Measurements from ENCODE around the gene BCKDK.

Gene BCKDK

DNA sequence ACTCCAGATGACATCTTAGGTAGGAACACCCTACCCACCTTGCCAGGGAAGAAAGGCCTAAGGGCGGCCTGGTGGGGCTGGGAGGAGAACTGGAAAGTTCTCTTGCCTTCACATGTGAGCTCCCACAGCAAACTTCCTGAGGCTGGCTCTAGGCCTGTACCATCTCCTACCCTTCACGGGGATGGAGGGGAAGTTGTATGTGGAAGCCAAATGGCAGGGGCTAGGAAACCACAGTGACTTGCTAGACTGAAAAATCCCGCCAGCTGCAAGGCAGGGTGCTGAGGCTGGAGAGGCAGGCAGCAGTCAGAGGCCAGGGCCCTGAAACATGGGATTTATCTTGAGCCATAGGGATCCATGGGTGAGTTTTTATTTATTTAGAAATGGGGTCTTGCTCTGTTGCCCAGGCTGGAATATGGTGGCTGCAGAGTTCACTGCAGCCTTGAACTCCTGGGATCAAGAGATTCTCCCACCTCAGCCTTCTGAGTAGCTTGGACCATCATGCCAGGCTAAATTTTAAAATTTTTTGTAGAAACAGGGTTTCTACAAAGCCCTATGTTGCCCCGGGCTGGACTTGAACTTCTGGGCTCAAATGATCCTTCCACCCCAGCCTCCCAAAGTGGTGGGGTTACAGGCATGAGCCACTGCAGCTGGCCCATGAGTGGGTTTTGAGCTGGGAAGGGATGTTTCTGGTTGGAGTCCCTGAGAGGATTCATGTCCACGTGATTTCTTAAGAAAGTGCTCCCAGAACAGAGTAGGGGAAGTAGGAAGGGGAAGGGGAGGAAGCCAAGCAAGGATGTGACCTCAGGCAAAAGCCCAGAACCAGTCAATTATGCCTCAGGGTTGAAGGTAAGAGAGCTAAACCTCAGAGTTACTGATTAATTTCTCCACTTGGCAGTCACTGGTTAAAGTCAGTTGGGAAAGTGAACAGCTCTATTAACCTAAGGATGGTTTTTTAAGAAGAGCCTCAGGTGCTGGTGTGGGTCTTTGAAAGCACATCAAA, 5.2 kb downstream of the BCKDK start:
- Histone ChIP-seq H3K36me3 (peaks cover 34% of the 10 kb centered on the region), H3K4me1 (no peaks in the 10 kb centered on the region)
- DNase-seq, result no peak

DNA sequence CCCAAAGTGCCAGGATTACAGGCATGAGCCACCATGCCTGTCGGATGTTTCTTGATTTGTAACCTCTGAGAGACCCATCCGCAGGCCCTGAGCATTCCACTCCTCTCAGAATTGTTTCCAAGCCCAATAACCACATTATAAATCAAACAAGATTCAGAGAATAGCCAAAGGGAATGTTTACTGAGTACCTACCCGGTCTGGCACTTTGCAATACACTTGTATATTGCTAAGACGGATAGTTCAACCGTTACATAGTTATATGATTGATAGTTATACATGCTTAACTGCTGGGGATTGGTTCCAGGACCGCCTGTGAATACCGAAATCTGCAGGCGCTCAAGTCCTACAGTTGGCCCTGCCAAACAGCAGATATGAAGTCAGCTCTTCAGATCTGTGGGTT, 6.3 kb downstream of the BCKDK start:
- no peak for DNase-seq
- TF ChIP-seq, protein P1, sequence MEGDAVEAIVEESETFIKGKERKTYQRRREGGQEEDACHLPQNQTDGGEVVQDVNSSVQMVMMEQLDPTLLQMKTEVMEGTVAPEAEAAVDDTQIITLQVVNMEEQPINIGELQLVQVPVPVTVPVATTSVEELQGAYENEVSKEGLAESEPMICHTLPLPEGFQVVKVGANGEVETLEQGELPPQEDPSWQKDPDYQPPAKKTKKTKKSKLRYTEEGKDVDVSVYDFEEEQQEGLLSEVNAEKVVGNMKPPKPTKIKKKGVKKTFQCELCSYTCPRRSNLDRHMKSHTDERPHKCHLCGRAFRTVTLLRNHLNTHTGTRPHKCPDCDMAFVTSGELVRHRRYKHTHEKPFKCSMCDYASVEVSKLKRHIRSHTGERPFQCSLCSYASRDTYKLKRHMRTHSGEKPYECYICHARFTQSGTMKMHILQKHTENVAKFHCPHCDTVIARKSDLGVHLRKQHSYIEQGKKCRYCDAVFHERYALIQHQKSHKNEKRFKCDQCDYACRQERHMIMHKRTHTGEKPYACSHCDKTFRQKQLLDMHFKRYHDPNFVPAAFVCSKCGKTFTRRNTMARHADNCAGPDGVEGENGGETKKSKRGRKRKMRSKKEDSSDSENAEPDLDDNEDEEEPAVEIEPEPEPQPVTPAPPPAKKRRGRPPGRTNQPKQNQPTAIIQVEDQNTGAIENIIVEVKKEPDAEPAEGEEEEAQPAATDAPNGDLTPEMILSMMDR (IDR thresholded peaks at IDR 0.05; ENCODE audit: low read depth, low read length), result no peak
- Histone ChIP-seq H3K4me1 (no peaks in the 10 kb centered on the region), H3K27me3 (no peaks in the 10 kb centered on the region), H3K36me3 (peaks cover 36% of the 10 kb centered on the region), H3K9me3 (no peaks in the 10 kb centered on the region), H3K4me3 (ENCODE audit: low read depth, low read length) (no peak overlapping the region)

More for the DNA sequence above, 5.2 kb downstream of the BCKDK start:
- Histone ChIP-seq H3K9me3 (no peaks in the 10 kb centered on the region), H3K4me3 (ENCODE audit: low read depth, low read length) (no peak overlapping the region), H3K27me3 (no peaks in the 10 kb centered on the region)
- TF ChIP-seq, protein P1 (IDR thresholded peaks at IDR 0.05; ENCODE audit: low read depth, low read length), result no peak

DNA sequence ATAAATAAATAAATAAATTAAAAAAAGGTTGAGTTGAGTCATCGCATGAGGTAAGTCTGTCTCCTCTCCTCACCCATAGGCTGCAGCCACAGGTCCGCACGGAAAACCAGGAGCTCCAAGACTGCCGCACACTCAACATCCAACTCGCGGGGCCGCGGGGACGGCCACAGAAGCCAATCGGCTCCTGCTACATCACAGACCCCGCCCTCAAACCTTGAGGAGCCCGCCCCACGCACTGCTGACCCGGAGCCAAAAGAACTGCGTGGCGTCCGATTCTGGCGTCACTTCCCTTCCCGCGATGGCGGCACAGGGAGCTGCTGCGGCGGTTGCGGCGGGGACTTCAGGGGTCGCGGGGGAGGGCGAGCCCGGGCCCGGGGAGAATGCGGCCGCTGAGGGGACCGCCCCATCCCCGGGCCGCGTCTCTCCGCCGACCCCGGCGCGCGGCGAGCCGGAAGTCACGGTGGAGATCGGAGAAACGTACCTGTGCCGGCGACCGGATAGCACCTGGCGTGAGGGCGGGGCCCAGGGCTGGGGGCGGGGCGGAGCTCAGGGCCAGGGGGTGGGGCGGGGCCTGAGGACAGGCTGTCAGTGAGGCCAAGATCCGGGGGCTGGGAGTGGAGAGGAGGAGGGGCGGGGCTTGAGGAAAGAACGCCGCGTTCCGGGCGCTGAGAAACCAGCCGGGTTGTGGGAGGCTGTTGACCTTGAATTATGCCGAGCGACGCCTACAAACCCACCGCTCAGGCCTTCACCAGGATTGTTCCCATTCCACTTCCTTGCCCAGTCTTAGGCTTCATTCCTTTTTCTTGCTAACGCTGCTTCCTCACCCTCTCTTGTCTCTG, 9.4 kb downstream of the BCKDK start, which contains the start of gene KAT8:
TSS of gene KAT8 (plus strand) at position 281 of the 839 bp plus-strand sequence. CDS start at position 299, 18 bp downstream.
- no peaks in the 10 kb centered on the region for H3K4me1 ChIP-seq
- no peaks in the 10 kb centered on the region for H3K27me3 ChIP-seq
- TF ChIP-seq, protein P1 (IDR thresholded peaks at IDR 0.05; ENCODE audit: low read depth, low read length), result no peak
- no peaks in the 10 kb centered on the region for H3K9me3 ChIP-seq
- DNase-seq, result peak; percentile 99
- peaks cover 35% of the 10 kb centered on the region for H3K36me3 ChIP-seq
- H3K4me3 ChIP-seq (ENCODE audit: low read depth, low read length), result peak within 1 kb of the TSS; percentile 80

DNA sequence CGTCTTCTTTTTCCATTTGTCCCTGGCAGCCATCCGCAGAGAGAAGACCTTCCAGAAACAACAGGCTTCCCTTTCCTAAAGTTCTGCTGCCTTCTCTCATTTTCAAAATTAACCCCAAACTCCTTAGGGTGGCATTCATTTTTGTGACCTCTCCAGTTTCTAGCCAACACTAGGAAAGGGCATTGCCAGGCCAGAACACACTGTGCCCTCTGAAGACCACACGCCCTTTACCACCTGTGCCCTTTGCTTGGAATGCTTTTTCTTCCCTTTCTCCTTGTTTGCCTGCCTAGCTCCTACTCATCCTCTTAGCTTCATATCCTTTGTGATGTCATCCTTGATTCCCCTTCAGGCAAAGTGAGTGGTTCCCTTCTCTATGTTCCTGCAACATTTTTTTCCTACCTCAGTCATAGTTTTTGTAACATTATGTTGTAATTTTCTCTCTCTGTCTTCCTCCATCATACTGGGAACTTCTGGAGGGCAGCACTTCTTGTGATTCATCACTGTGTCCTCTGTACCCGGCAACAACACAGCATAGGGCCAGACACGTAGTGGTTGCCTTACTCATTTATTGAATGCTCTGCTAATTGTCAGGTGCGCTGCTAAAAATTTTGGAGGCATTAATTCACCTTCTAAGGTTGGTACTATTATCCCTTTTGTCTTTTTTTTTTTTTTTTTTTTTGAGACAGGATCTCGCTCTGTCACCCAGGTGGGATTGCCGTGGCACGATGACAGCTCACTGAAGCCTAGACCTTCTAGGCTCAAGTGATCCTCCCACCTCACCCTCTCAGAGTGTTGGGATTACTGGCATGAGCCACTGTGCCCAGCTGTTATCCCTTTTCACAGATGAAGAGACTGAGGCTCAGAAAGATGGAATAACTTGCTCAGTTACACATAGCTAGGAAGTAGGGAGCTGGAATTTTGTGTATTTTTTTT, 10.3 kb downstream of the BCKDK start:
- Histone ChIP-seq H3K9me3 (no peaks in the 10 kb centered on the region), H3K27me3 (no peaks in the 10 kb centered on the region), H3K4me3 (ENCODE audit: low read depth, low read length) (peak overlapping the region; percentile 80), H3K36me3 (peaks cover 37% of the 10 kb centered on the region), H3K4me1 (no peaks in the 10 kb centered on the region)
- DNase-seq, result no peak
- TF ChIP-seq, protein P1 (IDR thresholded peaks at IDR 0.05; ENCODE audit: low read depth, low read length), result no peak

DNA sequence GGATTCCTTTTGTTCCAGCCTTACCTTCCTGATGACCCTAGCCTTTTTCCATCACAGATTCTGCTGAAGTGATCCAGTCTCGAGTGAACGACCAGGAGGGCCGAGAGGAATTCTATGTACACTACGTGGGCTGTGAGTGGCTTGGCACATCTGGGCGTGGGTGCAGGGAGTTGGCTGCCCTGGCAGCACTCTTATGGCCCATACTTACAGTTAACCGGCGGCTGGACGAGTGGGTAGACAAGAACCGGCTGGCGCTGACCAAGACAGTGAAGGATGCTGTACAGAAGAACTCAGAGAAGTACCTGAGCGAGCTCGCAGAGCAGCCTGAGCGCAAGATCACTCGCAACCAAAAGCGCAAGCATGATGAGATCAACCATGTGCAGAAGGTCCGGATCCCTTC, 11.9 kb downstream of the BCKDK start:
- TF ChIP-seq, protein P1 (IDR thresholded peaks at IDR 0.05; ENCODE audit: low read depth, low read length), result no peak
- H3K4me1 ChIP-seq, result no peaks in the 10 kb centered on the region
- H3K9me3 ChIP-seq, result no peaks in the 10 kb centered on the region
- H3K36me3 ChIP-seq, result peaks cover 41% of the 10 kb centered on the region
- no peak for DNase-seq
- H3K27me3 ChIP-seq, result no peaks in the 10 kb centered on the region
- no peak overlapping the region for H3K4me3 ChIP-seq (ENCODE audit: low read depth, low read length)

Data from BE2C (cell line).